ENCODE measurements around the gene TNFAIP8L1.
A peak's percentile ranks its signal among the peaks of the same experiment; 100 is the strongest.

TNFAIP8L1 gene

DNA sequence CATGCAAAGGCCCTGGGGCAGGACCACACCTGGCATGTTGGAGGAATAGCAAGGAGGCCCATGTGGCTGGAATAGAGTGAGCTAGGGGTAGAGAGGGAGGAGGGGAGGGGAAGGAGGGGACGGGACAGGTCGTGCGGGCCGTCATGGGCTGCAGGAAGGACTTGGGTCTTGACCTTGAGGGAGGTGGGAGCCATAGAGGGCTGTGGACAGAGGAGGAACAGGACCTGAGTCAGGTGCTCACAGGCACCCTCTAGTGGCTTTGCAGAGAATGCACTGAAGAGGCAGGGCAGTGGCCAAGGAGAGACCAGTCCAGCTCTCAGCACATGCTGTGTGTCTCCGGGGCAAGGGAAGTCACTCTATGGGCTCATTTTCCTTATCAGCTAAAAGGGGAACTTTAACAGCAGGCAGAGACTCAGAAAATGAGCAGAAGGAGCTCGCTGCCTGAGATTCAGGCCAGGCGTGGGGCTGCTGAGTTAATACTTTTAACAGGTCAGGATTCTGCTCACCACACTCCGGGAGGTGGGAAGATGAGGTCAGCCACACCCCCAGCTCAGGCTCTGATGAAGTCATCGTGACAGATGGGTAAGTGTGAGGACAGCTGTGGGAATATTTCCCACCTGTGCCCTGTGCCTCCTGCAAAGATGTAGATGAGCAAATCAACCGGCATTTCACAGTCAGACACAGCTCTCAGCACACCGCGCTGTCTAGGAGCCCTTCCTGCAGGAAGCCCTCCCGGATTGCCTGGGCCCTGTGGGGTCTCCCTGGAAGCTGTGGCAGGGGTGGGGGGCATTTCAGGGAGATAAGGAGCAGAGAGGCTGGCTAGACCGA, 6.0 kb upstream of the TNFAIP8L1 start:
- DNase-seq (ENCODE audit: low spot score): peak; percentile 71
- TF ChIP-seq, protein P1, sequence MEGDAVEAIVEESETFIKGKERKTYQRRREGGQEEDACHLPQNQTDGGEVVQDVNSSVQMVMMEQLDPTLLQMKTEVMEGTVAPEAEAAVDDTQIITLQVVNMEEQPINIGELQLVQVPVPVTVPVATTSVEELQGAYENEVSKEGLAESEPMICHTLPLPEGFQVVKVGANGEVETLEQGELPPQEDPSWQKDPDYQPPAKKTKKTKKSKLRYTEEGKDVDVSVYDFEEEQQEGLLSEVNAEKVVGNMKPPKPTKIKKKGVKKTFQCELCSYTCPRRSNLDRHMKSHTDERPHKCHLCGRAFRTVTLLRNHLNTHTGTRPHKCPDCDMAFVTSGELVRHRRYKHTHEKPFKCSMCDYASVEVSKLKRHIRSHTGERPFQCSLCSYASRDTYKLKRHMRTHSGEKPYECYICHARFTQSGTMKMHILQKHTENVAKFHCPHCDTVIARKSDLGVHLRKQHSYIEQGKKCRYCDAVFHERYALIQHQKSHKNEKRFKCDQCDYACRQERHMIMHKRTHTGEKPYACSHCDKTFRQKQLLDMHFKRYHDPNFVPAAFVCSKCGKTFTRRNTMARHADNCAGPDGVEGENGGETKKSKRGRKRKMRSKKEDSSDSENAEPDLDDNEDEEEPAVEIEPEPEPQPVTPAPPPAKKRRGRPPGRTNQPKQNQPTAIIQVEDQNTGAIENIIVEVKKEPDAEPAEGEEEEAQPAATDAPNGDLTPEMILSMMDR (IDR thresholded peaks at IDR 0.05; ENCODE audit: extremely low read depth, missing control alignments): peak; percentile 83

GRCh38 chr19:4635754-4636116, 3.6 kb upstream of the TNFAIP8L1 start:
- no peak for DNase-seq (ENCODE audit: low spot score)
- TF ChIP-seq, protein P1 (IDR thresholded peaks at IDR 0.05; ENCODE audit: extremely low read depth, missing control alignments): no peak

DNA sequence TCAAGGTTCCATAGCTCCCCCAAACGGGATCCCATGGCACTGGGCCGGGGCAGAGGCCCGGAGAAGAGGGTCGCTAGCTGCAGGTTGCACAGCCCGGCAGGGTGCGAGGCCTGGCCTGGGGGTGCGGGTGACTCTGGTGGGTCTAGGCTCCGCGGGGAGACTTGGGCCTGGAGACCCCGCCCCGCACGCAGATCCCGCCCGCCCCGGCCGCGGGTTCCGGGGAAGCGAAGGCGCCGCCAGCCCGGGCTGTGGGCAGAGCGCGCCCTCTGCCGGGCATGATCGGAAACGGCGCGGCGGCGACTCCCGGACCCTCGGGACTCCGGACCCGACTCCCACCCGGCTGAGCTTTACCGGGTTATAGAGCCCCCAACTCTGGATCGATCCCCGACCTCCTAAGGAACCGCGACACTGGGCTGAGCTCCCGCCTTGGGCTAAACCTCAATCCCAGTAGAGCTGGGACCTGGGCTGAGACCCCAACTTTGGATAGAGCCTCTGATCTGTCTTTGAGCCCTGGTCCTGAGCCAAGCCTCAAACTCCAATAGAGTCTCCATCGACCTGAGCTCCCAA, 3.1 kb upstream of the TNFAIP8L1 start:
- DNase-seq (ENCODE audit: low spot score): peak; percentile 85

GRCh38 chr19:4636761-4637160, 2.6 kb upstream of the TNFAIP8L1 start:
- no peak for DNase-seq (ENCODE audit: low spot score)
- TF ChIP-seq, protein P1 (IDR thresholded peaks at IDR 0.05; ENCODE audit: extremely low read depth, missing control alignments): no peak

More for the DNA sequence above, 3.1 kb upstream of the TNFAIP8L1 start:
- TF ChIP-seq, protein P1 (IDR thresholded peaks at IDR 0.05; ENCODE audit: extremely low read depth, missing control alignments): peak; percentile 88

DNA sequence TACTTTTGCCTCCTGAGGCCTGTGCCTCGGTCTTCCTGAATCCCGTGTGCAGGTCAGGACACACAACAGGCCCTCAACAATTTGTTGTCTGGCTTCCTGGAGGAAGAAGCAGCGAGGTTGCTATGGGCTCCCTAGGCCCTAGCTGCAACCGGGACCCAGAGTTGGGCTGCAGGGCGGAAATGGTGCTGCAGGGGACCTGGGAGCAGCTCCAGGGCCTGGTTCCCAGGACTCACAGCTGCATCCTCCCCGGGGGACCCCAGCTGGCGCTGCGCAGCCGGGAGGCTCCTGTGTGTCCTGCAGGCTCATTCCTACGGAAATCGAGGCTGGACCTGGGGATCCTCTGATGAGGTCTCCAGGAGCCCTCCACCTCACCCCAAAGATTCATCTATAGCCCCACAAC, 999 bp upstream of the TNFAIP8L1 start:
- DNase-seq (ENCODE audit: low spot score): no peak
- TF ChIP-seq, protein P1 (IDR thresholded peaks at IDR 0.05; ENCODE audit: extremely low read depth, missing control alignments): no peak

- no peak for DNase-seq (ENCODE audit: low spot score)
- TF ChIP-seq, protein P1 (IDR thresholded peaks at IDR 0.05; ENCODE audit: extremely low read depth, missing control alignments): no peak
Measured at GRCh38 chr19:4639531-4640246, 373 bp downstream of the TNFAIP8L1 start.

All from GM20000 (cell line).